GM18951 (cell line): Measurements from ENCODE around the gene VAMP4.
"Not testable (repeated sequence)": the region's sequence is repeated elsewhere in the genome, so short reads cannot be mapped to it uniquely, and the experiment has no call there.

ENCODE experiments used
- POLR2A ChIP-seq: IDR thresholded peaks from 4 replicates; pipeline ENCODE4 v1.6.1; 2011; ENCODE audit warnings: mild to moderate bottlenecking; ENCODE audit not compliant: insufficient read length, insufficient read depth; ENCODE audit errors: extremely low read depth
- in situ Hi-C: fragments of 300-500 bp; cut with MboI; formaldehyde crosslinking; loops from one replicate; pipeline ENCODE4 v1.12.0; 2022; ENCODE audit warnings: low sequenced_read_pairs, mixed read lengths, inconsistent platforms; ENCODE audit not compliant: unreplicated experiment

VAMP4 gene

GRCh38 chr1:171663036-171663853 is 78.6 kb downstream of the VAMP4 start:
- TF ChIP-seq POLR2A = no peak
- in situ Hi-C loops = no loop called here

GRCh38 chr1:171661076-171661650 is 80.7 kb downstream of the VAMP4 start:
- no peak for TF ChIP-seq POLR2A
- in situ Hi-C loops = no loop called here

- in situ Hi-C loops = not testable (repeated sequence)
These were observed 85.7 kb downstream of the VAMP4 start for GRCh38 chr1:171656206-171656605.

GRCh38 chr1:171655746-171656116 is 86.1 kb downstream of the VAMP4 start:
- in situ Hi-C loops = no loop called here
- no peak for TF ChIP-seq POLR2A

DNA sequence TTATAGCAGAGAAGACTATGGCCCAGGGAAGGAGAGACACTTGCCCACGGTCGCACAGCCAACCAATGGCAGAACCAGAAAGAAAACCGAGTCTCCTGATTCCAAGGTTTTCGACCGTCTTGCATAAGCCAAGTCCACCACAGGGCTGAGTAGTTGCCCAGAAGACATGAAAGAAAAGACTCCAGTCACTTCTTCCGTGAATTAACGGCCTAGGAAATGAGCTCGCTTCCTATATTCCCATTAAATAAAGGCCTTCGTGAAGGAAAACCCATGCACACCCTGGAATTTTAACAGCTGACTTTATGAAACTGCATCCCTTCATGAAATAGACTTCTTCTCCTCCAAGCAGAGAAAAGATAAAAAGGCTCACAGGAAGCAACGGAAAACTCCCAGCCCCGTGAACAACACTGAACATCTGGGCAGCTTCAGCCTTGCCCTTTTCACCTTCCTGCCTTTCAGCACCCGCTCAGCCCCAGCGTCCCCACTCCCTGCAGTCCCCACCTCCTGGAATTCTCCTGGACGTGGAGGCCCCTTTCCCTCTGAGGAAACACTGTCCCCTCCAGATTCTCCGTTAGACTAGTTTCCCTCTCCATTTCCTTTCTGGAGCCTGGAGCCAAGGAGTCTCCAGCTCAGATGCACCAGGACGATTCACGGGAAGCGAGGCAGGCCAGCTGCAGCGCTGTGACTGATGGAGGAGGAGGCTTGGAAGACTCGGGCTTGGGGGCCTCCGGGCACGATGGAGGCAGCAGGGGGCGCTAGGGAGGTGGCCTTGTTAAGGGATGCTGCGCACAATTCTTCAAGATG is 86.7 kb downstream of the VAMP4 start:
- in situ Hi-C loops = no loop called here

DNA sequence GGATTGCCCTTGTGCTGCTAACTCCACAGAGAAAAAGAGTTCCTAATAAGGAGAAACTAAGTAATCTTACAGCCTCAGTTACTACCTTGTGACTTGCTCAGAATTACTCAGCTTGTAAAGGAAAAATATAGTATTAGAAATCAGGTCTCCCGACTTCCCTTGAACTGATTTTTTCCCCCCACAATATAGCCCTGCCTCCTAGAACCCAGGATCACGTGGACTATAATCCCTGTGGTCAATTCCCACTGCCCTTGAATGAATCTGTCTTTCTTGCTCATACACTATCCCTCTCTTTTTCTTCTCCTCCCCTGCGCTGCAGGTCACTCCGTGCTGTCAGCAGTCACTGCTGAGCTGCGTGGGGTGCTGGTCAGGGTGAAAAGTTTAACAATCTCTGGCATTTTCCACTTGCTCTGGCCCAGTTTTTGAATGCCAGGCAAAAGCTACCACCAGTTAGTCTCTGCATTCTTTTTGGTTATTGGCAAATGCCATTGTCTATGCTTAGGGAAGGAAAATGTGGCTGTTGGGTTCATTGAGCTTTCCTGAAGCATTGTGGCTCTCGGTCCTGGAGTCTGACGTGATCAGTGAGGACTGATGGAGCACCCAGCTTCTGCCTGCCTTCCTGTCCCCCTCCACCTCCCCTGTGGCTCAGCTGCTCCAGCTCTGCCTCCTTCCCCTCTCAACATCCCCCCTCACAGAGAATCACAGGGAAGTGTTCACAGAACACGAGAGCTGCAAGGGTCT is 87.5 kb downstream of the VAMP4 start:
- in situ Hi-C loops = no loop called here
- TF ChIP-seq POLR2A = no peak

More for the DNA sequence above, 86.7 kb downstream of the VAMP4 start:
- no peak for TF ChIP-seq POLR2A

GRCh38 chr1:171653796-171654195 is 88.1 kb downstream of the VAMP4 start:
- in situ Hi-C loops = no loop called here
- no peak for TF ChIP-seq POLR2A

GRCh38 chr1:171652234-171652822 is 89.5 kb downstream of the VAMP4 start, which contains the start of gene MYOC:
TSS of gene MYOC (minus strand) at chr1:171652688. CDS start at chr1:171652611, 77 bp downstream.
- in situ Hi-C loops = no loop called here

More at GRCh38 chr1:171652234-171652822, 89.5 kb downstream of the VAMP4 start, which contains the start of gene MYOC:
- TF ChIP-seq POLR2A = no peak
